HL-60 (cell line): Measurements from ENCODE around the gene ADGRG6.

Source experiments
- CTCF ChIP-seq: IDR thresholded peaks from one replicate; pipeline ENCODE4 v1.5.1; 2011; ENCODE audit warnings: low read length, control low read depth, inconsistent platforms; ENCODE audit not compliant: insufficient read depth
- GABPA ChIP-seq: IDR thresholded peaks from 2 replicates; pipeline ENCODE4 v1.6.1; 2012; ENCODE audit warnings: low read depth
- POLR2AphosphoS5 ChIP-seq: IDR thresholded peaks from 2 replicates; pipeline ENCODE4 v1.6.1; 2012; ENCODE audit warnings: low read depth
- REST ChIP-seq: IDR thresholded peaks from 2 replicates; pipeline ENCODE4 v1.6.1; 2012; ENCODE audit warnings: low read depth; ENCODE audit not compliant: insufficient replicate concordance
- SPI1 ChIP-seq: IDR thresholded peaks from 2 replicates; pipeline ENCODE4 v1.6.1; 2012; ENCODE audit warnings: low read depth, mild to moderate bottlenecking, borderline replicate concordance

DNA sequence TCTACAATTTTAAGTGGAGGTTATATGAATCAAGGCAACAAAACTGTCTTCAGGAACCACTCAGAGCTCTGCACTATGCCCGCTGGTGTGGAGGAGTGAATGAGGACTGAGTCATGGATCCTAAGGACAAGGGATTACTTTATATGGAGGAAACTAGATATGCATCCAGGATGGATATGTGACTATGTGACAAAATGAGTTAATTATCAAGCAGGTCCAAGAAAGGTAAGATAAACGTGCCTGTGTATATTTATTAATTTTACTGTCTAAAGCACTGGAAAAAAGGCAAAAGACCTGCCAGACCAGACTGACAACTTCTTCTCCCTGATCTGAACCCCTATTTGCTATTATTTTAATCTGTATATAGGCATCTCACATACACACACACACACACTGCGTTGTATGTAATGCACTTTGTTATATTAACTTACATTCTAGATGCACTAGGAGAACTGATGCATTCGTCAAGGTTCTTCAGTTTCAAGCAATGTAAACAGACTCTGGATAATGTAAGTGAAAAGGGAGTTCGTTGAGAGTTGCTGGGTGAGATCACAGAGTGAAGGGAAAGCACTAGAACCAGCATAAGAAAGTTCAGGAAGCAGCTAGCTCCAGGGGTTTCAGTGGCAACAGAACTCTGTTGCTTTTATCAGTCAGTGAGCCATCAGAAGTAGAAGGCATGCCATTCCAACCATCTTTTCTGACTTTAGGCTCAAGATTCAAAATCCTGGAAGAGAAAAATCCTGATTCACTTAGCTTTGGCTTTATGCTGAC lies 26.4 kb upstream of the ADGRG6 start:
- no peak for TF ChIP-seq SPI1
- no peak for TF ChIP-seq CTCF
- TF ChIP-seq GABPA = no peak
- no peak for TF ChIP-seq POLR2AphosphoS5
- no peak for TF ChIP-seq REST
